CD14-positive monocyte (primary cell): ENCODE measurements around the gene NDUFS4. TPM values are rescaled to one million over a fixed set of nuclear protein-coding genes. Genes with fewer than 3 reads are reported as not detected.

Source experiments
- DNase-seq, 3 donors: peaks; one replicate each; pipeline ENCODE4 v3.0.0-alpha.2; 2011 to 2022
- H2AFZ ChIP-seq: 2 replicates; pipeline ENCODE4 v1.6.0; 2012; ENCODE audit warnings: mild to moderate bottlenecking, low read depth, low read length, inconsistent platforms; ENCODE audit not compliant: insufficient read depth, poor library complexity, severe bottlenecking
- H3K27ac ChIP-seq, 2 donors: 1 replicate in 1 of 2; 2 replicates in 1 of 2; pipeline ENCODE4 v1.5.1; 2012 to 2013; ENCODE audit warnings: low read length in 2 of 2, control low read depth in 1 of 2, inconsistent platforms in 1 of 2, low read depth in 1 of 2, mild to moderate bottlenecking in 1 of 2
- H3K27me3 ChIP-seq, 2 donors: one replicate each; pipeline versions ENCODE4 v1.6.0 to v1.6.1; 2011 to 2013; ENCODE audit warnings: low read length in 2 of 2; ENCODE audit not compliant: control insufficient read depth in 2 of 2, insufficient read depth in 2 of 2
- H3K36me3 ChIP-seq, 2 donors: replicated peaks in 1 of 2; 1 replicate in 1 of 2; 2 replicates in 1 of 2; pipeline versions ENCODE4 v1.5.1 to v1.6.1; 2012 to 2013; ENCODE audit warnings: low read length in 2 of 2, control low read depth in 1 of 2, inconsistent platforms in 1 of 2, mild to moderate bottlenecking in 1 of 2; ENCODE audit not compliant: insufficient read depth in 2 of 2, control insufficient read depth in 1 of 2
- H3K4me1 ChIP-seq, 2 donors: 1 replicate in 1 of 2; 2 replicates in 1 of 2; pipeline versions ENCODE4 v1.5.1 to v1.6.1; 2012 to 2013; ENCODE audit warnings: low read length in 2 of 2, control low read depth in 1 of 2, inconsistent platforms in 1 of 2, mild to moderate bottlenecking in 1 of 2, moderate library complexity in 1 of 2; ENCODE audit not compliant: insufficient read depth in 2 of 2, control insufficient read depth in 1 of 2
- H3K4me2 ChIP-seq: replicated peaks from 2 replicates; pipeline ENCODE3; 2012; ENCODE audit warnings: low read length, moderate library complexity, mild to moderate bottlenecking; ENCODE audit not compliant: poor library complexity, severe bottlenecking; ENCODE audit errors: extremely low read depth
- H3K4me3 ChIP-seq, 3 experiments: fragments of 200-600 bp in 1 of 3; sonication (generic) in 1 of 3; replicated peaks in 1 of 3; 1 replicate in 2 of 3; 2 replicates in 1 of 3; pipeline ENCODE4 v1.5.1; 2011 to 2013; ENCODE audit warnings: low read length in 3 of 3, mild to moderate bottlenecking in 3 of 3, control low read depth in 2 of 3, low read depth in 2 of 3, inconsistent platforms in 1 of 3, moderate library complexity in 1 of 3
- H3K79me2 ChIP-seq: 2 replicates; pipeline ENCODE4 v1.6.0; 2012; ENCODE audit warnings: mild to moderate bottlenecking, control low read depth, inconsistent platforms, low read length, moderate library complexity; ENCODE audit not compliant: insufficient read depth
- H3K9ac ChIP-seq: 2 replicates; pipeline ENCODE4 v1.6.0; 2017; ENCODE audit warnings: low read length, mild to moderate bottlenecking; ENCODE audit not compliant: insufficient read depth, poor library complexity, severe bottlenecking
- H3K9me3 ChIP-seq, 2 donors: replicated peaks in 1 of 2; 1 replicate in 1 of 2; 2 replicates in 1 of 2; pipeline versions ENCODE4 v1.5.1 to v1.6.1; 2012 to 2013; ENCODE audit warnings: low read length in 2 of 2, control low read depth in 1 of 2; ENCODE audit not compliant: control insufficient read depth in 1 of 2, insufficient read depth in 1 of 2
- H4K20me1 ChIP-seq: 2 replicates; pipeline ENCODE4 v1.6.0; 2012; ENCODE audit warnings: mild to moderate bottlenecking, low read length, control low read depth, moderate library complexity; ENCODE audit not compliant: insufficient read depth
- H3K27ac Mint-ChIP-seq, 7 donors: one replicate each; pipeline ENCODE4 v1.8.0; 2020; ENCODE audit warnings: mild to moderate bottlenecking in 7 of 7, mixed read lengths in 7 of 7, moderate library complexity in 6 of 7, inconsistent platforms in 2 of 7
- H3K27me3 Mint-ChIP-seq, 3 donors: one replicate each; pipeline ENCODE4 v1.8.0; 2021 to 2022; ENCODE audit warnings: low read depth in 3 of 3, mild to moderate bottlenecking in 3 of 3, mixed read lengths in 3 of 3, moderate library complexity in 3 of 3, inconsistent platforms in 1 of 3
- H3K36me3 Mint-ChIP-seq, 2 donors: one replicate each; pipeline ENCODE4 v1.8.0; 2020; ENCODE audit warnings: mixed read lengths in 2 of 2, inconsistent platforms in 1 of 2, mild to moderate bottlenecking in 1 of 2
- H3K4me1 Mint-ChIP-seq: one replicate; pipeline ENCODE4 v1.8.0; 2020; ENCODE audit warnings: mild to moderate bottlenecking, mixed read lengths
- H3K4me3 Mint-ChIP-seq, 2 donors: one replicate each; pipeline ENCODE4 v1.8.0; 2020; ENCODE audit warnings: mild to moderate bottlenecking in 2 of 2, mixed read lengths in 2 of 2, moderate library complexity in 1 of 2
- H3K9me3 Mint-ChIP-seq, 7 donors: one replicate each; pipeline ENCODE4 v1.8.0; 2020 to 2022; ENCODE audit warnings: mixed read lengths in 7 of 7, mild to moderate bottlenecking in 6 of 7, moderate library complexity in 6 of 7, inconsistent platforms in 2 of 7
- WGBS: methylation state at CpG from one replicate; pipeline ENCODE4 v1.1.5; 2013; ENCODE audit warnings: missing lambda C conversion rate; ENCODE audit not compliant: insufficient coverage; 5-methylcytosine and 5-hydroxymethylcytosine counted together
- intact Hi-C, 2 donors: fragments of 100-400 bp; cut with micrococcal nuclease; formaldehyde crosslinking; loops; one replicate each; pipeline versions ENCODE4 v1.15.0 to v1.15.1; 2023
- polyA plus RNA-seq, 3 donors: library from polyadenylated mRNA; depleted of rRNA in 1 of 3; unstranded in 2 of 3; stranded (reverse) in 1 of 3; fragments of 300-500 nt in 2 of 3; fragments of >200 nt in 1 of 3; fragmentation: Illumina TruSeq in 2 of 3; gene quantifications; 1 replicate in 2 of 3; 2 replicates in 1 of 3; pipeline ENCODE4 v1.2.3, GENCODE V29; 2012 to 2021
- TF ChIP-seq, protein P1 (sequence below): fragments of 200-600 bp; IDR thresholded peaks from one replicate; pipeline ENCODE4 v1.8.0; 2022; ENCODE audit warnings: antibody characterized with exemption, mild to moderate bottlenecking

Gene NDUFS4
- polyA plus RNA-seq, 3 donors, result 42.5 to 118 (median 111) TPM

DNA sequence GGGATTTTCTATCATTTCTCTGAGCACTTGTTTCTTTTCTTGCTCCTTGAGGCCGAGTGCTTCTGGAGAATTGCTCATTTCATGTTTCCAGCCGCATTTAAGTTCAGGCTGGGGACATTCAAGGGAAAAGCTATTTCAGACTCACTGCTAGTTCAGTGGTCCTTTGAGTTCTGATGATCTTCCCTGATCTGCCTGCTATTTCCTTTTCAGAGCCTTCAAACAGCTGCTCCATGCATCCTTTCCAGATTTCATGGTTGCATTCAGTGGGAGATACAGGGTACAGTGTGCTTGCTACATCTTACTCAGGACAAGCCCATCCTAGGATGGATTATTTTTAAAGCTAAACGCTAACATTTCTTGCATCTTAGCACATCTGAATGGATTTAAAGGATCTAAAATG lies 14.7 kb downstream of the NDUFS4 start:
- peaks cover 89% of the 10 kb centered on the region for H4K20me1 ChIP-seq
- H3K4me3 ChIP-seq, result no peak overlapping the region
- Mint-ChIP-seq H3K4me3 (no peak overlapping the region), H3K27me3 (peaks cover 0 to 2% (median 0%) of the 10 kb centered on the region in 3 donors), H3K4me1 (peaks cover 11% of the 10 kb centered on the region), H3K27ac (no peak overlapping the region), H3K9me3 (peaks cover 0 to 6% (median 0%) of the 10 kb centered on the region in 7 donors), H3K36me3 (peaks cover 1 to 7% of the 10 kb centered on the region in 2 donors)
- H3K79me2 ChIP-seq, result peaks cover 99% of the 10 kb centered on the region
- H3K9me3 ChIP-seq, result no peaks in the 10 kb centered on the region
- H3K27me3 ChIP-seq, result no peaks in the 10 kb centered on the region
- no peaks in the 10 kb centered on the region for H3K4me1 ChIP-seq
- intact Hi-C loops, result no loop called here
- DNase-seq, result no peak
- H3K27ac ChIP-seq, result no peak overlapping the region
- H3K9ac ChIP-seq, result no peak overlapping the region
- no peak overlapping the region for H2AFZ ChIP-seq
- 100% methylated on average over 2 of the region's 3 CpGs for WGBS
- TF ChIP-seq, protein P1, sequence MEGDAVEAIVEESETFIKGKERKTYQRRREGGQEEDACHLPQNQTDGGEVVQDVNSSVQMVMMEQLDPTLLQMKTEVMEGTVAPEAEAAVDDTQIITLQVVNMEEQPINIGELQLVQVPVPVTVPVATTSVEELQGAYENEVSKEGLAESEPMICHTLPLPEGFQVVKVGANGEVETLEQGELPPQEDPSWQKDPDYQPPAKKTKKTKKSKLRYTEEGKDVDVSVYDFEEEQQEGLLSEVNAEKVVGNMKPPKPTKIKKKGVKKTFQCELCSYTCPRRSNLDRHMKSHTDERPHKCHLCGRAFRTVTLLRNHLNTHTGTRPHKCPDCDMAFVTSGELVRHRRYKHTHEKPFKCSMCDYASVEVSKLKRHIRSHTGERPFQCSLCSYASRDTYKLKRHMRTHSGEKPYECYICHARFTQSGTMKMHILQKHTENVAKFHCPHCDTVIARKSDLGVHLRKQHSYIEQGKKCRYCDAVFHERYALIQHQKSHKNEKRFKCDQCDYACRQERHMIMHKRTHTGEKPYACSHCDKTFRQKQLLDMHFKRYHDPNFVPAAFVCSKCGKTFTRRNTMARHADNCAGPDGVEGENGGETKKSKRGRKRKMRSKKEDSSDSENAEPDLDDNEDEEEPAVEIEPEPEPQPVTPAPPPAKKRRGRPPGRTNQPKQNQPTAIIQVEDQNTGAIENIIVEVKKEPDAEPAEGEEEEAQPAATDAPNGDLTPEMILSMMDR, result no peak
- H3K36me3 ChIP-seq, result peaks cover 0 to 5% of the 10 kb centered on the region in 2 donors
- H3K4me2 ChIP-seq, result no peak overlapping the region

DNA sequence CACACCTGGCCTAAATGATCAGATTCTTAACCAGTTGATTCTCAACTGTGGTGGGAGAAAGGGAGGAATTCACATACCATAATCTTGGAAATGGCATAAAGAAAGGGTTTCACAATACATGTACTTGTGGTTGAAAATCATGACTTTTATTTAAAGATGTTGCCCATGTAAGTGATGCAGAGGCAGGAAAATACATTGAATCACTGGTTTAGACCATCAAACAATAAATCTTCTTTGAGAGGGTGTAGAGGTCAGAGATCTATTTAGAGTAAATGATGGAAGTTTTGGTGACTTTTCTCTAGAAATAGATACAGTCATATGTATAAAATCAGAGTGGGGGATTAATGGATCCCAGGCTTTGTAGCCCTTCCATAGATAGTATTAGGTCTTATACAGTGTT lies 15.4 kb downstream of the NDUFS4 start:
- Histone ChIP-seq H3K4me2 (no peak overlapping the region), H3K36me3 (peaks cover 0 to 5% of the 10 kb centered on the region in 2 donors), H3K27ac (no peak overlapping the region), H3K9ac (no peak overlapping the region), H3K4me3 (no peak overlapping the region), H3K27me3 (no peaks in the 10 kb centered on the region), H3K79me2 (peaks cover 98% of the 10 kb centered on the region), H3K9me3 (no peaks in the 10 kb centered on the region), H3K4me1 (no peaks in the 10 kb centered on the region), H4K20me1 (peaks cover 91% of the 10 kb centered on the region), H2AFZ (no peak overlapping the region)
- H3K4me3 Mint-ChIP-seq, result no peak overlapping the region
- no peak for DNase-seq
- H3K9me3 Mint-ChIP-seq, result peaks cover 0 to 2% (median 0%) of the 10 kb centered on the region in 7 donors
- TF ChIP-seq, protein P1, result no peak
- peaks cover 11% of the 10 kb centered on the region for H3K4me1 Mint-ChIP-seq
- peaks cover 0 to 2% (median 0%) of the 10 kb centered on the region in 3 donors for H3K27me3 Mint-ChIP-seq
- no peak overlapping the region for H3K27ac Mint-ChIP-seq
- intact Hi-C loops, result no loop called here
- H3K36me3 Mint-ChIP-seq, result peaks cover 1 to 11% of the 10 kb centered on the region in 2 donors
